Activated CD8-positive, alpha-beta T cell treated with anti-CD3 and anti-CD28 coated beads, Interleukin-2, amount 10 ng/mL, durations not matched to agents 7 days and 5 days (primary cell): Measurements from ENCODE around the gene FAF2. TPM values are rescaled to one million over a fixed set of nuclear protein-coding genes. Genes with fewer than 3 reads are reported as not detected.

Experiments
- ATAC-seq: fragments of 150-1000 bp; cut with Tn5 transposase; one replicate; pipeline ENCODE4 v1.10.0; 2021; ENCODE audit warnings: moderate library complexity
- CTCF ChIA-PET: fragments of 350-600 bp; sonication (Branson Sonifier 250); formaldehyde crosslinking; loops from one replicate; lab custom pipeline; 2021; ENCODE audit warnings: antibody characterized with exemption; lab: Charles Lee
- POLR2A ChIA-PET: fragments of 350-600 bp; sonication (Branson Sonifier 250); formaldehyde crosslinking; loops from one replicate; lab custom pipeline; 2021; ENCODE audit warnings: antibody characterized with exemption; lab: Charles Lee
- DNase-seq: peaks from one replicate; pipeline ENCODE4 v3.0.0-alpha.2; 2020
- H3K27ac Mint-ChIP-seq: one replicate; pipeline ENCODE4 v1.8.0; 2021; ENCODE audit warnings: mild to moderate bottlenecking, mixed read lengths
- H3K27me3 Mint-ChIP-seq: one replicate; pipeline ENCODE4 v1.8.0; 2021; ENCODE audit warnings: low read depth, mixed read lengths
- H3K36me3 Mint-ChIP-seq: one replicate; pipeline ENCODE4 v1.8.0; 2021; ENCODE audit warnings: low read depth, mixed read lengths
- H3K4me1 Mint-ChIP-seq: one replicate; pipeline ENCODE4 v1.8.0; 2021; ENCODE audit warnings: low read depth, mixed read lengths
- H3K4me3 Mint-ChIP-seq: one replicate; pipeline ENCODE4 v1.8.0; 2021; ENCODE audit warnings: mild to moderate bottlenecking, mixed read lengths
- H3K9me3 Mint-ChIP-seq: one replicate; pipeline ENCODE4 v1.8.0; 2022; ENCODE audit warnings: mixed read lengths; ENCODE audit not compliant: insufficient read depth
- total RNA-seq, 2 experiments: library from RNA; stranded (reverse); gene quantifications; one replicate each; pipeline ENCODE4 v1.2.3, GENCODE V29; 2021

Gene FAF2
- total RNA-seq, 2 experiments from 2014 or later = 31.3 to 31.4 TPM

GRCh38 chr5:176538989-176539384, 90.8 kb downstream of the FAF2 start:
- H3K27ac Mint-ChIP-seq = no peak overlapping the region
- no peak for DNase-seq
- no peak for ATAC-seq
- peaks cover 67% of the 10 kb centered on the region for H3K4me1 Mint-ChIP-seq
- ChIA-PET POLR2A (interaction anchor here (1.2 to 2.0 kb wide), 2 partner anchors 9 to 90 kb away, joined by 3 to 7 read pairs; no protein-coding TSS in a partner anchor), CTCF (interaction anchor here (1.4 to 2.1 kb wide), 4 partner anchors 9 to 177 kb away, joined by 4 to 10 read pairs (median 6); partner anchors contain the start of genes CLTB and FAF2)
- H3K9me3 Mint-ChIP-seq = no peaks in the 10 kb centered on the region
- no peaks in the 10 kb centered on the region for H3K27me3 Mint-ChIP-seq
- H3K36me3 Mint-ChIP-seq = peaks cover 30% of the 10 kb centered on the region
- H3K4me3 Mint-ChIP-seq = no peak overlapping the region

GRCh38 chr5:176540476-176540899, 92.3 kb downstream of the FAF2 start:
- POLR2A ChIA-PET = interaction anchor here (1.2 to 2.0 kb wide), 2 partner anchors 11 to 92 kb away, joined by 5 to 7 read pairs; partner anchors contain the start of gene FAF2
- no peaks in the 10 kb centered on the region for H3K27me3 Mint-ChIP-seq
- H3K4me3 Mint-ChIP-seq = peak overlapping the region; percentile 86
- H3K4me1 Mint-ChIP-seq = peaks cover 64% of the 10 kb centered on the region
- no peaks in the 10 kb centered on the region for H3K9me3 Mint-ChIP-seq
- CTCF ChIA-PET = interaction anchor here (1.9 to 4.7 kb wide), 2 partner anchors 93 to 124 kb away, joined by 7 to 26 read pairs; partner anchors contain the start of genes CLTB and FAF2
- ATAC-seq = no peak
- peak overlapping the region; percentile 92 for H3K27ac Mint-ChIP-seq
- no peak for DNase-seq
- H3K36me3 Mint-ChIP-seq = peaks cover 23% of the 10 kb centered on the region

GRCh38 chr5:176540956-176541337, 92.8 kb downstream of the FAF2 start:
- DNase-seq (peak; percentile 52), ATAC-seq (no peak)
- Mint-ChIP-seq H3K27ac (peak overlapping the region; percentile 92), H3K27me3 (no peaks in the 10 kb centered on the region), H3K36me3 (peaks cover 23% of the 10 kb centered on the region), H3K4me3 (peak overlapping the region; percentile 86), H3K9me3 (no peaks in the 10 kb centered on the region), H3K4me1 (peaks cover 66% of the 10 kb centered on the region)
- POLR2A ChIA-PET = interaction anchor here (0.6 to 2.0 kb wide), 3 partner anchors 11 to 93 kb away, joined by 3 to 7 read pairs (median 5); partner anchors contain the start of gene FAF2
- CTCF ChIA-PET = interaction anchor here (1.4 to 4.7 kb wide), 2 partner anchors 93 to 124 kb away, joined by 4 to 26 read pairs; partner anchors contain the start of genes CLTB and FAF2

DNA sequence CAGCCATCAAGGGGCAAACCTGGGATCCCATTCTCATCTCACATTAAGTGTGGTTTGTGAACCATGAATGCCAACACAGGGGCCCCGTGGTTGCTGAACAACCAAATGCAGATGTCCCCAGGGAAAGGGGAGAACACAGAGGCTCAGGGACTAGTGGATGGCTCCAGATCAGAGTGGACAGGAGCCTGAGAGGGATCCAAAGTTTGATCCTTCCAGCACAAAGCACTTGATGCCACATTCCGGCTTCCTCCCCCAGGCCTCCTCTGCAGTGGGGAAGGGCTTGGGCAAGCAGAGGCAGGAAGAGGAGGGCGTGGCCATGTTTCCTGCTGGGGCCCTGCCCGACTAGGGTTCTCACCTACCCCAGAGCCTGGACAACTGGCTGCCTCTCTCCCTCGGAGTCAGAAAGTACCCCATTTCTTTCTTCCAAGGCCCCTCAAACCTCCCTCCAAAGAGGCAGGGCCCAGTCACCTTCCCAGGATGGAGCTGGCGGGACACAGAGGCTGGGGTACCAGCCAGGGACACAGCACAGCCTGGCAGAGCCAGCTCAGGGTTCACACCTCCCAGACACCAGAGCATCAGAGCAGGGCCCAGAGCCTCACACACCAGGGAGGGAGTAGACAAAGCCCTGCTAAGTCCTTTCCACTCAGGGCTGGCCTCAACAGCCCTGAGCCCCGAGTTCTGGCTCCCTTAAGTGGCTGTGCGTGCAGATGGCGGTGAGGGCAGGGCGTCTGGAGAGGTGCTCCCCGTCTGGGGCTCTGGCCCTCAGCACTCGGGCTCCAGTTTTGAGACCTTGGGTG, 93.4 kb downstream of the FAF2 start:
- DNase-seq = peak; percentile 84
- peak overlapping the region; percentile 86 for H3K4me3 Mint-ChIP-seq
- H3K36me3 Mint-ChIP-seq = peaks cover 24% of the 10 kb centered on the region
- H3K9me3 Mint-ChIP-seq = no peaks in the 10 kb centered on the region
- ChIA-PET POLR2A (interaction anchor here (0.6 to 3.2 kb wide), 6 partner anchors 11 to 1614 kb away, joined by 3 to 34 read pairs (median 5); partner anchors contain the start of gene FAF2), CTCF (interaction anchor here (1.4 to 4.7 kb wide), 3 partner anchors 94 to 125 kb away, joined by 4 to 26 read pairs (median 4); partner anchors contain the start of genes CLTB and FAF2)
- peaks cover 68% of the 10 kb centered on the region for H3K4me1 Mint-ChIP-seq
- ATAC-seq = peak; percentile 10
- no peaks in the 10 kb centered on the region for H3K27me3 Mint-ChIP-seq
- H3K27ac Mint-ChIP-seq = peak overlapping the region; percentile 92

DNA sequence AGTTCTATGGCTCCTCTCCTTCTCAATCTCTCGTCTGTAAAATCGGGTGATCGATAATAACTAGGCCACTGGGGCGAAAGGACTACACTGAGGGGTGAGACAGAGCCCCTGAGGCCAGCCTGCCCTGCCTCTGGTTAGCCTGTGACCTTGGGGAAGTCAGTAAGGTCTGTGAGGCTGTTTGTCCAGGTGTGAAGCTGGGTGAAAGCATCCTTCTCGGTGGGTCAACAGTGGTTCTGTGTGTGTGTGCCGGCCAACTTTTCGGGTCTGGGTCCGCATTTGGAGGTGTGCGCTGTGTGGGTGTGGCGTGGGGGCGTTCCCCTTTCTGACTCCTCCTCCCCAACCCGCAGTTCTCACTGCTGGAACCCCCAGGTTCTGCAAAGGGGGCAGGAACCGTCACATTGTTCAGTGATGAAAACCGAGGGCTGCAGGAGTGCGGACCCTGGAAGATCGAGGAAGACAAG, 94.0 kb downstream of the FAF2 start:
- no peaks in the 10 kb centered on the region for H3K9me3 Mint-ChIP-seq
- peaks cover 68% of the 10 kb centered on the region for H3K4me1 Mint-ChIP-seq
- ATAC-seq (peak; percentile 9), DNase-seq (peak; percentile 80)
- H3K36me3 Mint-ChIP-seq = peaks cover 24% of the 10 kb centered on the region
- peak overlapping the region; percentile 86 for H3K4me3 Mint-ChIP-seq
- peak overlapping the region; percentile 92 for H3K27ac Mint-ChIP-seq
- H3K27me3 Mint-ChIP-seq = no peaks in the 10 kb centered on the region
- ChIA-PET POLR2A (interaction anchor here (1.0 to 3.2 kb wide), 5 partner anchors 8 to 822 kb away, joined by 3 to 35 read pairs (median 14); partner anchors contain the start of gene CLTB), CTCF (interaction anchor here (0.6 to 4.7 kb wide), 10 partner anchors 9 to 126 kb away, joined by 3 to 39 read pairs (median 7); partner anchors contain the start of genes CLTB and FAF2)

DNA sequence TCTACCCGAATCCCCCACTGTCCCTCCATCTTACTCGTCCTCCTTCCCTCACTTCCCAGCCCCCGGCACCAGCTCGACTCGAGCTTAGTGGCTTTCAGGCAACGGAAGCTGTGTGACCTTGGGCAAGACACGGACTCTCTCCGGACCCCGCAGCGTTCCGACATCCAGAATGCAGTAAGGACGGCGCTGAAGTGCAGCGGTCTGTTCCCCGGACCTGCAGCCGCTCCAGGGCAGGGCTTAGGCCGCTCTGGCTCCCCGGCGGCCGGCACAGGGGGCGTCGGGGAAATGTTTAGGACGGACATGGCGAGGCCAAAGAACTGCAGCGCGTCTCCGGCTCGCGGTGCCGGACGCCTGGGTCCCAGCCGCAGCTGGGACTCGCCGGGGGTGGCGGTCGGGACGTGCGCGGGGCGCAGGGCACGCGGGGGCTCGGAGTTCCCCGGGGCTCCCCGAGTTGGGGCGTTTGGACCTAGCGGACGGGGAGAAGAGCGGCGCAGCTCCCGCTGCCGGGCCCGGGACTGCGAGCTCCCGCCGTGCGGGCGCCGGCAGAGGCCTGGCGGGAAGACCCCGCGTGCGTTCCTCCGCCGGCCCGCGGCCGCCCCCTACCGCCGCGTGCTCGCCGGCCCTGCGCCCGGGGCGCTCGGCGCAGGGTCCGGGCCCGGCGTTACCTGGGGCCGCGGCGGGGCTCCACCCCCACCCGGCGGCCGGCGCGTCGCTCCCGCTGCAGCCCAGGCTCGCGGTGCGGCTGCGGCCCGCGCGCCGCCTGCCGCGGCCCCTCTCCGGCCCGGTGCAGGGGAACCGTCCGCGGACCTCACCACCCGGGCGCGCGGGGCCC, 94.6 kb downstream of the FAF2 start:
- DNase-seq (peak; percentile 42), ATAC-seq (peak; percentile 43)
- Mint-ChIP-seq H3K27me3 (no peaks in the 10 kb centered on the region), H3K27ac (peak overlapping the region; percentile 92), H3K9me3 (no peaks in the 10 kb centered on the region), H3K36me3 (peaks cover 23% of the 10 kb centered on the region), H3K4me3 (peak overlapping the region; percentile 94), H3K4me1 (peaks cover 74% of the 10 kb centered on the region)
- ChIA-PET CTCF (interaction anchor here (0.6 to 4.7 kb wide), 15 partner anchors 10 to 154 kb away, joined by 3 to 39 read pairs (median 4); partner anchors contain the start of genes FAF2, HIGD2A and NOP16), POLR2A (interaction anchor here (0.6 to 3.2 kb wide), 10 partner anchors 8 to 821 kb away, joined by 3 to 35 read pairs (median 8); partner anchors contain the start of genes CLTB and FAF2)

DNA sequence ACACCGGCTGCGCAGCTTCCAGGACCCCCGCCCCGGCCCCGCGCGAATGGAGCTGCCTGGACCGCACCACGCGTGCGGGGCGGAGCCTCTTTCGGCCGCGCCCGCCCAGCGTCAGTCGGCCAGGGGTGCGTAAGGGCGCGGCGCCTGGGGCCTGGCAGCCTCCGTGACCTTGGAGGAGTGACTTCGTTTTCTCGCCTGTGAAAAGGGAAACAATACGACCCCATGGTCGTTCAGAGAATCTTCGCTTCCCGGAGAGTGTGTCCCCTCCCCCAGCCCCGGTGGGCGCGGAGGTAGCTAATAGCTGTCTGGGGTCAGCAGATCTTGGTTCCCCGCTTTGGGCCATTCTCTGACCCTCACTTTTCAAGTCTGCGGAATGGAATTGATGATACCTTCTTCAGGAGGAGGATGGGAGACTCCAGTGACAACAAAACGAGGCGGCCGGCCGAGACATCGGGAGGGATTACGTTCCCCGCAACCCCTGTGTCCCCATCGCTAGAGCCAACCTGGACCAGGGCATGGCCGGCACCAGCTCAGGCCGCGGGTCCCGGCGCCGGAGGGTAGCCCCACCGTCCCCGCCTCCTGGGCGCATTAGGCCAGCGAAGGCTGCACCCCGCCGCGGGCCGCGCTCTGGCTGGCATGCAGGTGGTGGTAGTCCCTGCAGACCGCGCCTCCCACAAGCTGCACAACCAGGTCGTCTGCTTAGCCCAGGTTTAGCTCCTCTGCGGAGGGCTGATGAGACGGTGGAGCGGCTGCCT, 95.4 kb downstream of the FAF2 start:
- DNase-seq (peak; percentile 82), ATAC-seq (peak; percentile 77)
- no peaks in the 10 kb centered on the region for H3K9me3 Mint-ChIP-seq
- peaks cover 66% of the 10 kb centered on the region for H3K4me1 Mint-ChIP-seq
- H3K27ac Mint-ChIP-seq = peak overlapping the region; percentile 92
- ChIA-PET POLR2A (interaction anchor here (0.8 to 3.2 kb wide), 9 partner anchors 9 to 821 kb away, joined by 3 to 35 read pairs (median 12); partner anchors contain the start of genes CLTB and FAF2), CTCF (interaction anchor here (0.7 to 4.7 kb wide), 16 partner anchors 10 to 155 kb away, joined by 3 to 39 read pairs (median 4); partner anchors contain the start of genes FAF2, HIGD2A and NOP16)
- peaks cover 23% of the 10 kb centered on the region for H3K36me3 Mint-ChIP-seq
- no peaks in the 10 kb centered on the region for H3K27me3 Mint-ChIP-seq
- peak overlapping the region; percentile 94 for H3K4me3 Mint-ChIP-seq

- CTCF ChIA-PET = no interaction called here
- Mint-ChIP-seq H3K27ac (no peak overlapping the region), H3K9me3 (no peaks in the 10 kb centered on the region), H3K4me1 (peaks cover 50% of the 10 kb centered on the region), H3K27me3 (no peaks in the 10 kb centered on the region), H3K4me3 (no peak overlapping the region), H3K36me3 (peaks cover 23% of the 10 kb centered on the region)
- POLR2A ChIA-PET = no interaction called here
- DNase-seq (no peak), ATAC-seq (no peak)
Observed at GRCh38 chr5:176545388-176545736, 97.2 kb downstream of the FAF2 start.

DNA sequence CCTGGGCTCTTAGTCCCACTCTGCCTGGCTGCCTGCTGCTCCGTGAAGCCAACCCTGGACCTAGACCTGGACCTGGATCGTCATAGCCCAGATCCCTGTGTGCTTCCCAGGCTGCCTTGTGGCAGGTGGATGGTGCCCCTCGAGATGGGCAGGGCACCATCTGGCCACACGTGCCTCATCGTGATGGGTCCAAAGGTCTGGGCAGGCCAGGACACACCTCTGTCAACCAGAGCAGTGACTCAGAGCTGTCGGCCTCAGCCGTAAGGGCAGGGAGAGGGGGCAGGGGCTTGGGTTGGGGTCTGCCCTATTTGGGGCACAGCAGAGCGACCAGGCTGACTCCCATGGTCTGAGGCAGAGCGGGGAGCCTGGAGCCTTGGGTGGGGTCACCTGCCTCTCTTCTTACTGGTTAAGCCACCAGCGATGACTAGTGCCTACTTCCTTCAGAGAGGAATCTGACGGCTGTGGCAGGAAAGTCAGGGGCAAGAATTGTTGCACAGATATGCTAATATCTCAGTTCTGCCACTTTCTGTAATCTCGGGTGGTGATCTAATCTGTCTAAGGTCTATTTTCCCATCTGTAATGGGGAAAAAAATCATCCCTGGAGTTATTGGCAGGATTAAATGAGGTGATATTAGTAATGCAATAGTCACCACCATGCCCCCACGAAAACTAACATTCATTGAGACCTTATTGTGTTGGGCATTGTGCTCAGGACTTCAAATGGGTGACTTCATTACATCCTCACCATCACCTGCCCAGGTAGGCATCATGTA, 97.7 kb downstream of the FAF2 start:
- Mint-ChIP-seq H3K4me1 (peaks cover 49% of the 10 kb centered on the region), H3K9me3 (no peaks in the 10 kb centered on the region), H3K4me3 (no peak overlapping the region), H3K27ac (no peak overlapping the region), H3K27me3 (no peaks in the 10 kb centered on the region), H3K36me3 (peaks cover 23% of the 10 kb centered on the region)
- DNase-seq (no peak), ATAC-seq (no peak)
- ChIA-PET POLR2A (interaction anchor here (1.6 kb wide), 1 partner anchor 9 kb away, joined by 10 read pairs; the partner anchor contains the start of gene RNF44), CTCF (no interaction called here)

DNA sequence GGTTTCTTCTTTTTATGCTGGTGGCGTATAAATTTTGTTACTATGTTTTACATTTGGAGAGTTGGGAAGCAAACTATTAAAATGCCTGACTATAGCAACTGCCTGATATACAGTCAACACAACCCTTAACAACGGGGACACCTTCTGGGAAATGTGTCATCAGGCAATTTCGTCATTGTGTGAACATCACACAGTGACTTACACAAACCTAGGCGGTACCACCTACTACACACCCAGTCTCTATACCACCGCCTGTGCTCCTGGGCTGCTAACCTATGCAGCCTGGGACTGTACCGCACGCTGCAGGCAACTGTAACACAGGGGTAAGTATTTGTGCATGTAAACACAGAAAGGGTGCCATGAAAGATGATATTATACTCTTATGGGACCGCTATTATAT, 99.6 kb downstream of the FAF2 start:
- H3K4me1 Mint-ChIP-seq = peaks cover 34% of the 10 kb centered on the region
- H3K27me3 Mint-ChIP-seq = no peaks in the 10 kb centered on the region
- no peak for DNase-seq
- no peaks in the 10 kb centered on the region for H3K9me3 Mint-ChIP-seq
- peaks cover 18% of the 10 kb centered on the region for H3K36me3 Mint-ChIP-seq
- ChIA-PET CTCF (no interaction called here), POLR2A (interaction anchor here (1.6 kb wide), 1 partner anchor 11 kb away, joined by 10 read pairs; the partner anchor contains the start of gene RNF44)
- H3K4me3 Mint-ChIP-seq = no peak overlapping the region
- no peak overlapping the region for H3K27ac Mint-ChIP-seq
- no peak for ATAC-seq
